Karpas-422 (cell line): ENCODE results near the gene CLK3. TPM values are rescaled to one million over a fixed set of nuclear protein-coding genes. Genes with fewer than 3 reads are reported as not detected.
A peak's percentile ranks its signal among the peaks of the same experiment; 100 is the strongest.

Experiments
- DNase-seq: peaks from one replicate; pipeline ENCODE4 v3.0.0-alpha.2; 2015
- H2AFZ ChIP-seq: fragments of 200-600 bp; sonication (generic); 2 replicates; pipeline ENCODE4 v1.6.1; 2014; ENCODE audit warnings: antibody characterized with exemption, low read length, mixed read lengths
- H3K27ac ChIP-seq: fragments of 200-600 bp; sonication (generic); 2 replicates; pipeline ENCODE4 v1.5.1; 2014; ENCODE audit warnings: mild to moderate bottlenecking, low read length, moderate library complexity
- H3K27me3 ChIP-seq: fragments of 200-600 bp; sonication (generic); 2 replicates; pipeline ENCODE4 v1.6.1; 2014; ENCODE audit warnings: low read length, mixed read lengths
- H3K36me3 ChIP-seq: fragments of 200-600 bp; sonication (generic); 2 replicates; pipeline ENCODE4 v1.6.1; 2014; ENCODE audit warnings: low read length, mixed read lengths; ENCODE audit not compliant: insufficient read depth
- H3K4me1 ChIP-seq: fragments of 200-600 bp; sonication (generic); 2 replicates; pipeline ENCODE4 v1.6.1; 2014; ENCODE audit warnings: mild to moderate bottlenecking, low read length, mixed read lengths
- H3K4me2 ChIP-seq: fragments of 200-600 bp; sonication (generic); 2 replicates; pipeline ENCODE4 v1.6.1; 2014; ENCODE audit warnings: low read length, low read depth, mild to moderate bottlenecking; ENCODE audit not compliant: poor library complexity, severe bottlenecking
- H3K4me3 ChIP-seq: fragments of 200-600 bp; sonication (generic); 2 replicates; pipeline ENCODE4 v1.5.1; 2014; ENCODE audit warnings: mild to moderate bottlenecking, antibody characterized with exemption, low read length, mixed read lengths
- H3K79me2 ChIP-seq: fragments of 200-600 bp; sonication (generic); 2 replicates; pipeline ENCODE4 v1.6.1; 2014; ENCODE audit warnings: mild to moderate bottlenecking, low read length, mixed read lengths
- H3K9ac ChIP-seq: fragments of 200-600 bp; sonication (generic); 2 replicates; pipeline ENCODE4 v1.6.0; 2014; ENCODE audit warnings: low read length
- H3K9me2 ChIP-seq: fragments of 200-600 bp; sonication (generic), shearing (Covaris generic); replicated peaks from 2 replicates; pipeline ENCODE4 v1.6.0; 2014; ENCODE audit warnings: mild to moderate bottlenecking, low read length, moderate library complexity; ENCODE audit not compliant: insufficient read depth
- H3K9me3 ChIP-seq: fragments of 300-700, 200-600 bp; sonication (generic); 2 replicates; pipeline ENCODE4 v1.6.1; 2014; ENCODE audit warnings: low read length, mixed read lengths
- H4K20me1 ChIP-seq: fragments of 200-600 bp; sonication (generic); 2 replicates; pipeline ENCODE4 v1.6.1; 2014; ENCODE audit warnings: mild to moderate bottlenecking, antibody characterized with exemption, low read length, low read depth; ENCODE audit not compliant: insufficient read depth
- total RNA-seq: library from RNA; depleted of rRNA; stranded (reverse); fragments of >200 nt; shearing (Covaris generic); gene quantifications from 2 replicates; pipeline ENCODE4 v1.2.3, GENCODE V29; 2014; ENCODE audit warnings: low replicate concordance; rRNA removed

The CLK3 gene
- total RNA-seq: 114 and 147 TPM in 2 replicates

GRCh38 chr15:74615508-74616365 lies at the start of gene CLK3:
CLK3 (plus strand) TSS chr15:74615836; CDS start chr15:74619197, 3,361 bp downstream.
- H3K4me3 ChIP-seq: peak within 1 kb of the TSS; percentile 99
- peak within 1 kb of the TSS; percentile 83 for H3K4me2 ChIP-seq
- H3K4me1 ChIP-seq: peaks cover 29% of the 10 kb centered on the region
- H3K9ac ChIP-seq: peak within 1 kb of the TSS; percentile 98
- H3K9me2 ChIP-seq: no peaks in the 10 kb centered on the region
- H3K36me3 ChIP-seq: peaks cover 2% of the 10 kb centered on the region; the same call in 1 of the 2 replicates
- peak; percentile 99 for DNase-seq
- H2AFZ ChIP-seq: peak within 1 kb of the TSS; percentile 92
- H3K27me3 ChIP-seq: no peaks in the 10 kb centered on the region
- H3K79me2 ChIP-seq: peaks cover 51% of the 10 kb centered on the region
- H4K20me1 ChIP-seq: peaks cover 36% of the 10 kb centered on the region
- no peaks in the 10 kb centered on the region for H3K9me3 ChIP-seq
- H3K27ac ChIP-seq: peak within 1 kb of the TSS; percentile 74

GRCh38 chr15:74568594-74568993 lies 47.0 kb upstream of the CLK3 start:
- Histone ChIP-seq H3K27ac (no peak overlapping the region), H2AFZ (no peak overlapping the region), H3K9me2 (no peaks in the 10 kb centered on the region), H4K20me1 (no peaks in the 10 kb centered on the region), H3K4me3 (no peak overlapping the region), H3K36me3 (peaks cover 3% of the 10 kb centered on the region; the same call in 1 of the 2 replicates), H3K4me2 (no peak overlapping the region), H3K9ac (no peak overlapping the region), H3K9me3 (no peaks in the 10 kb centered on the region), H3K4me1 (no peaks in the 10 kb centered on the region), H3K27me3 (no peaks in the 10 kb centered on the region), H3K79me2 (no peaks in the 10 kb centered on the region)
- DNase-seq: no peak

- no peak overlapping the region for H3K4me2 ChIP-seq
Observed at GRCh38 chr15:74569731-74570070, 45.9 kb upstream of the CLK3 start.

GRCh38 chr15:74571191-74571590 lies 44.4 kb upstream of the CLK3 start:
- no peaks in the 10 kb centered on the region for H3K79me2 ChIP-seq

More at GRCh38 chr15:74569731-74570070, 45.9 kb upstream of the CLK3 start:
- Histone ChIP-seq H3K4me1 (no peaks in the 10 kb centered on the region), H3K9me3 (no peaks in the 10 kb centered on the region), H3K4me3 (no peak overlapping the region), H4K20me1 (no peaks in the 10 kb centered on the region), H3K9ac (no peak overlapping the region), H3K9me2 (no peaks in the 10 kb centered on the region), H3K27me3 (no peaks in the 10 kb centered on the region), H3K36me3 (peaks cover 3% of the 10 kb centered on the region; the same call in 1 of the 2 replicates), H2AFZ (no peak overlapping the region), H3K27ac (no peak overlapping the region), H3K79me2 (no peaks in the 10 kb centered on the region)
- DNase-seq: no peak

GRCh38 chr15:74573987-74574386 lies 41.6 kb upstream of the CLK3 start:
- H3K27ac ChIP-seq: no peak overlapping the region
- H3K4me1 ChIP-seq: no peaks in the 10 kb centered on the region
- H3K9me2 ChIP-seq: no peaks in the 10 kb centered on the region
- H3K4me3 ChIP-seq: no peak overlapping the region
- H4K20me1 ChIP-seq: no peaks in the 10 kb centered on the region
- no peaks in the 10 kb centered on the region for H3K9me3 ChIP-seq
- no peak for DNase-seq
- no peak overlapping the region for H3K4me2 ChIP-seq
- no peak overlapping the region for H3K9ac ChIP-seq
- H3K27me3 ChIP-seq: no peaks in the 10 kb centered on the region
- peaks cover 3% of the 10 kb centered on the region; the same call in 1 of the 2 replicates for H3K36me3 ChIP-seq
- no peaks in the 10 kb centered on the region for H3K79me2 ChIP-seq
- no peak overlapping the region for H2AFZ ChIP-seq

More at GRCh38 chr15:74571191-74571590, 44.4 kb upstream of the CLK3 start:
- Histone ChIP-seq H4K20me1 (no peaks in the 10 kb centered on the region), H3K4me1 (no peaks in the 10 kb centered on the region), H3K9me2 (no peaks in the 10 kb centered on the region), H3K27me3 (no peaks in the 10 kb centered on the region), H3K27ac (no peak overlapping the region), H2AFZ (no peak overlapping the region), H3K9me3 (no peaks in the 10 kb centered on the region), H3K9ac (no peak overlapping the region), H3K4me3 (no peak overlapping the region), H3K36me3 (peaks cover 3% of the 10 kb centered on the region; the same call in 1 of the 2 replicates), H3K4me2 (no peak overlapping the region)
- DNase-seq: no peak

GRCh38 chr15:74578496-74578994 lies 37.1 kb upstream of the CLK3 start:
- H3K27ac ChIP-seq: no peak overlapping the region
- no peak overlapping the region for H2AFZ ChIP-seq
- H3K9ac ChIP-seq: no peak overlapping the region
- no peaks in the 10 kb centered on the region for H3K27me3 ChIP-seq
- H3K79me2 ChIP-seq: no peaks in the 10 kb centered on the region
- H3K9me3 ChIP-seq: no peaks in the 10 kb centered on the region
- H3K36me3 ChIP-seq: no peaks in the 10 kb centered on the region
- peaks cover 8% of the 10 kb centered on the region for H3K4me1 ChIP-seq
- H3K4me2 ChIP-seq: no peak overlapping the region
- H3K9me2 ChIP-seq: no peaks in the 10 kb centered on the region
- no peak for DNase-seq
- no peaks in the 10 kb centered on the region for H4K20me1 ChIP-seq
- no peak overlapping the region for H3K4me3 ChIP-seq

- Histone ChIP-seq H2AFZ (no peak overlapping the region), H4K20me1 (no peaks in the 10 kb centered on the region), H3K27me3 (no peaks in the 10 kb centered on the region), H3K9me3 (no peaks in the 10 kb centered on the region), H3K79me2 (no peaks in the 10 kb centered on the region), H3K4me3 (no peak overlapping the region), H3K9me2 (no peaks in the 10 kb centered on the region), H3K4me1 (peaks cover 8% of the 10 kb centered on the region), H3K4me2 (no peak overlapping the region), H3K36me3 (no peaks in the 10 kb centered on the region), H3K27ac (no peak overlapping the region), H3K9ac (no peak overlapping the region)
- no peak for DNase-seq
Observed at GRCh38 chr15:74579001-74579400, 36.6 kb upstream of the CLK3 start.

GRCh38 chr15:74580538-74581350 lies 34.9 kb upstream of the CLK3 start:
- Histone ChIP-seq H3K4me1 (peaks cover 8% of the 10 kb centered on the region), H3K36me3 (no peaks in the 10 kb centered on the region), H4K20me1 (no peaks in the 10 kb centered on the region), H3K9ac (no peak overlapping the region), H3K4me2 (peak overlapping the region; percentile 7), H3K27me3 (no peaks in the 10 kb centered on the region), H3K79me2 (no peaks in the 10 kb centered on the region), H2AFZ (no peak overlapping the region), H3K4me3 (no peak overlapping the region), H3K9me3 (no peaks in the 10 kb centered on the region), H3K9me2 (no peaks in the 10 kb centered on the region), H3K27ac (no peak overlapping the region)
- no peak for DNase-seq
